Caco-2 (cell line): Measurements from ENCODE around the gene TESK2. TPM values are rescaled to one million over a fixed set of nuclear protein-coding genes. Genes with fewer than 3 reads are reported as not detected.

Experiments
- BruUV-seq: library from RNA; stranded (reverse); fragments of 400-500 nt; replicated peaks from 2 replicates; lab custom pipeline; 2021; lab: Mats Ljungman, UMichigan
- CTCF ChIA-PET: fragments of 300-600 bp; sonication (Branson Sonifier 250); formaldehyde crosslinking; loops from one replicate; lab custom pipeline; 2022; ENCODE audit warnings: antibody characterized with exemption; lab: Charles Lee
- POLR2A ChIA-PET: fragments of 300-600 bp; sonication (Branson Sonifier 250); formaldehyde crosslinking; loops from one replicate; lab custom pipeline; 2022; ENCODE audit warnings: antibody characterized with exemption; lab: Charles Lee
- DNase-seq, 2 experiments: peaks; one replicate each; pipeline versions ENCODE4 v3.0.0 to v3.0.0-alpha.2; 2020 to 2022
- H3K27me3 ChIP-seq: replicated peaks from 2 replicates; pipeline ENCODE4 v1.6.0; 2011; ENCODE audit warnings: low read length; ENCODE audit not compliant: control insufficient read depth, insufficient read depth
- H3K36me3 ChIP-seq: 2 replicates; pipeline ENCODE4 v1.5.1; 2011; ENCODE audit warnings: low read length; ENCODE audit not compliant: control insufficient read depth, insufficient read depth
- H3K4me1 ChIP-seq: fragments of 250-450 bp; sonication (Bioruptor Pico); 2 replicates; pipeline ENCODE4 v1.5.1; 2020; ENCODE audit warnings: mild to moderate bottlenecking
- H3K4me3 ChIP-seq: 2 replicates; pipeline ENCODE4 v1.5.1; 2011; ENCODE audit warnings: low read depth, mild to moderate bottlenecking, control low read depth, low read length
- H3K9me3 ChIP-seq: fragments of 250-450 bp; sonication (Bioruptor Pico); 2 replicates; pipeline ENCODE4 v1.5.1; 2020; ENCODE audit warnings: mild to moderate bottlenecking, moderate library complexity
- H3K27ac Mint-ChIP-seq: one replicate; pipeline ENCODE4 v1.8.0; 2022; ENCODE audit warnings: mixed read lengths; ENCODE audit not compliant: unreplicated experiment
- H3K27me3 Mint-ChIP-seq: one replicate; pipeline ENCODE4 v1.8.0; 2022; ENCODE audit warnings: mixed read lengths; ENCODE audit not compliant: insufficient read depth, unreplicated experiment
- H3K36me3 Mint-ChIP-seq: one replicate; pipeline ENCODE4 v1.8.0; 2022; ENCODE audit warnings: mild to moderate bottlenecking, mixed read lengths; ENCODE audit not compliant: insufficient read depth, unreplicated experiment
- H3K4me1 Mint-ChIP-seq: one replicate; pipeline ENCODE4 v1.8.0; 2022; ENCODE audit warnings: low read depth, mixed read lengths; ENCODE audit not compliant: unreplicated experiment
- H3K4me3 Mint-ChIP-seq: one replicate; pipeline ENCODE4 v1.8.0; 2022; ENCODE audit warnings: mild to moderate bottlenecking, moderate library complexity, mixed read lengths; ENCODE audit not compliant: unreplicated experiment
- H3K9me3 Mint-ChIP-seq: one replicate; pipeline ENCODE4 v1.8.0; 2022; ENCODE audit warnings: mixed read lengths; ENCODE audit not compliant: unreplicated experiment
- CTCF ChIP-seq, 2 experiments: fragments of 200-600 bp in 1 of 2; IDR thresholded peaks; 1 replicate in 1 of 2; 2 replicates in 1 of 2; pipeline versions ENCODE4 v1.5.1 to v1.8.0; 2011 to 2022; ENCODE audit warnings: antibody characterized with exemption in 1 of 2, control low read depth in 1 of 2, inconsistent platforms in 1 of 2, low read depth in 1 of 2, low read length in 1 of 2, mild to moderate bottlenecking in 1 of 2, moderate library complexity in 1 of 2; ENCODE audit not compliant: insufficient read depth in 1 of 2, severe bottlenecking in 1 of 2, unreplicated experiment in 1 of 2
- intact Hi-C: fragments of 100-400 bp; cut with micrococcal nuclease; formaldehyde crosslinking; loops from one replicate; pipeline ENCODE4 v1.10.0; 2022; ENCODE audit not compliant: unreplicated experiment
- total RNA-seq: library from RNA; stranded (reverse); gene quantifications from 2 replicates; pipeline ENCODE4 v1.2.3, GENCODE V29; 2022

TESK2 gene
- total RNA-seq, 1 experiment from 2014 or later = 14.7 TPM

- Mint-ChIP-seq H3K9me3 (no peaks in the 10 kb centered on the region), H3K4me3 (no peak overlapping the region), H3K4me1 (peaks cover 32% of the 10 kb centered on the region), H3K27ac (peak overlapping the region; percentile 82), H3K27me3 (no peaks in the 10 kb centered on the region), H3K36me3 (peaks cover 99% of the 10 kb centered on the region)
- H3K4me1 ChIP-seq = peaks cover 50% of the 10 kb centered on the region
- ChIA-PET POLR2A (interaction anchor here (0.5 to 1.5 kb wide), 3 partner anchors 9 to 13 kb away, joined by 3 to 4 read pairs (median 4); partner anchors contain the start of genes CCDC163 and PRDX1), CTCF (interaction anchor here (0.9 to 2.1 kb wide), 2 partner anchors 9 to 57 kb away, joined by 3 to 14 read pairs; partner anchors contain the start of gene PRDX1)
- intact Hi-C loops = loop anchor here (1.0 kb wide), 1 partner anchor 58 kb away; no protein-coding TSS in a partner anchor
- H3K9me3 ChIP-seq = no peaks in the 10 kb centered on the region
- BruUV-seq = no TSS peak
- no peaks in the 10 kb centered on the region; the same call in none of the 2 replicates for H3K36me3 ChIP-seq
- peak; percentile 71 to 73 for TF ChIP-seq CTCF (IDR thresholded peaks at IDR 0.05; ENCODE audit: insufficient read depth in 1 of 2, low read depth in 1 of 2, low read length in 1 of 2, severe bottlenecking in 1 of 2, unreplicated experiment in 1 of 2)
- H3K4me3 ChIP-seq = no peak overlapping the region
- DNase-seq = peak; percentile 84
- no peaks in the 10 kb centered on the region for H3K27me3 ChIP-seq
Measured at GRCh38 chr1:45512641-45513054, 21.7 kb upstream of the TESK2 start.

- no peak for TF ChIP-seq CTCF (IDR thresholded peaks at IDR 0.05; ENCODE audit: insufficient read depth in 1 of 2, low read depth in 1 of 2, low read length in 1 of 2, severe bottlenecking in 1 of 2, unreplicated experiment in 1 of 2)
- H3K4me3 Mint-ChIP-seq = no peak overlapping the region
- intact Hi-C loops = no loop called here
- Histone ChIP-seq H3K27me3 (no peaks in the 10 kb centered on the region), H3K36me3 (no peaks in the 10 kb centered on the region; the same call in none of the 2 replicates), H3K9me3 (no peaks in the 10 kb centered on the region), H3K4me3 (no peak overlapping the region), H3K4me1 (peaks cover 36% of the 10 kb centered on the region)
- DNase-seq = no peak
- H3K9me3 Mint-ChIP-seq = no peaks in the 10 kb centered on the region
- CTCF ChIA-PET = interaction anchor here (0.6 kb wide), 1 partner anchor 67 kb away, joined by 4 read pairs; no protein-coding TSS in a partner anchor
- no peaks in the 10 kb centered on the region for H3K27me3 Mint-ChIP-seq
- H3K27ac Mint-ChIP-seq = no peak overlapping the region
- POLR2A ChIA-PET = no interaction called here
- no TSS peak for BruUV-seq
- H3K36me3 Mint-ChIP-seq = peaks cover 92% of the 10 kb centered on the region
- peaks cover 32% of the 10 kb centered on the region for H3K4me1 Mint-ChIP-seq
Measured at GRCh38 chr1:45510972-45511527, 20.1 kb upstream of the TESK2 start.

- CTCF ChIA-PET = interaction anchor here (0.7 kb wide), 1 partner anchor 1490 kb away, joined by 3 read pairs; no protein-coding TSS in a partner anchor
- intact Hi-C loops = no loop called here
- H3K36me3 ChIP-seq = no peaks in the 10 kb centered on the region; the same call in none of the 2 replicates
Measured at GRCh38 chr1:45510036-45510971, 19.3 kb upstream of the TESK2 start.

More at GRCh38 chr1:45510036-45510971, 19.3 kb upstream of the TESK2 start:
- Mint-ChIP-seq H3K27ac (no peak overlapping the region), H3K4me3 (no peak overlapping the region), H3K9me3 (no peaks in the 10 kb centered on the region), H3K4me1 (peaks cover 27% of the 10 kb centered on the region), H3K36me3 (peaks cover 85% of the 10 kb centered on the region), H3K27me3 (no peaks in the 10 kb centered on the region)
- H3K4me3 ChIP-seq = no peak overlapping the region
- POLR2A ChIA-PET = no interaction called here
- DNase-seq = no peak
- peaks cover 31% of the 10 kb centered on the region for H3K4me1 ChIP-seq
- no peak for TF ChIP-seq CTCF (IDR thresholded peaks at IDR 0.05; ENCODE audit: insufficient read depth in 1 of 2, low read depth in 1 of 2, low read length in 1 of 2, severe bottlenecking in 1 of 2, unreplicated experiment in 1 of 2)
- H3K27me3 ChIP-seq = no peaks in the 10 kb centered on the region
- H3K9me3 ChIP-seq = no peaks in the 10 kb centered on the region
- no TSS peak for BruUV-seq
